SK-N-MC (cell line): ENCODE measurements around the gene ZCCHC14.

Experiments
- EZH2 ChIP-seq: fragments of 200-600 bp; sonication (generic); IDR thresholded peaks from one replicate; pipeline ENCODE4 v1.6.1; 2017; ENCODE audit warnings: antibody characterized with exemption
- FOXP2 ChIP-seq: optimal IDR thresholded peaks from 2 replicates; pipeline ENCODE3; 2011; ENCODE audit warnings: mild to moderate bottlenecking, moderate library complexity; ENCODE audit not compliant: insufficient read depth; ENCODE audit errors: extremely low read length, control extremely low read depth
- POLR2AphosphoS5 ChIP-seq: IDR thresholded peaks from 2 replicates; pipeline ENCODE4 v1.6.1; 2012; ENCODE audit warnings: mild to moderate bottlenecking, low read depth, low read length, borderline replicate concordance

DNA sequence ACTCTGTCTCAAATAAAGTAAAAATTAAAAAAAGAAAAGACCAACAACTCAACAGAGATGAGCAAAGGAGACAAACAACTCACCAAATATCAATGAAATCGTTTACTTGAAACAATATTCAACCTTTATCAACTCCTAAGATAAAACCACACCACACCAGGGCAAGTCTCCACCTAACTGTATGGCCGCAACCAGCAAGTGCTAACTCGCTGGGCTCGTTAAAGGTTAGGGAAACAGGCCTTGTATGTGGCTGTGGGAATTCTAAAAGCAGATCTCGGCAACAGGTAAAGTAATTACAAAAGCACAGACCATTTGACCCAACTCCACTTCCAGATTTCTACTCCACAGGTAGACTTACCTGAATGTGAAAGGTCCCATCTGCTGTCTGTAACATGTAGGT lies 9.3 kb downstream of the ZCCHC14 start:
- TF ChIP-seq FOXP2 = no peak
- no peak for TF ChIP-seq EZH2
- TF ChIP-seq POLR2AphosphoS5 = no peak
